Hepatic stellate cell (primary cell): ENCODE data around the gene C1RL.

ENCODE experiments used
- DNase-seq: peaks from one replicate; pipeline ENCODE4 v3.0.0; 2011; ENCODE audit warnings: low spot score

The C1RL gene, protein sequence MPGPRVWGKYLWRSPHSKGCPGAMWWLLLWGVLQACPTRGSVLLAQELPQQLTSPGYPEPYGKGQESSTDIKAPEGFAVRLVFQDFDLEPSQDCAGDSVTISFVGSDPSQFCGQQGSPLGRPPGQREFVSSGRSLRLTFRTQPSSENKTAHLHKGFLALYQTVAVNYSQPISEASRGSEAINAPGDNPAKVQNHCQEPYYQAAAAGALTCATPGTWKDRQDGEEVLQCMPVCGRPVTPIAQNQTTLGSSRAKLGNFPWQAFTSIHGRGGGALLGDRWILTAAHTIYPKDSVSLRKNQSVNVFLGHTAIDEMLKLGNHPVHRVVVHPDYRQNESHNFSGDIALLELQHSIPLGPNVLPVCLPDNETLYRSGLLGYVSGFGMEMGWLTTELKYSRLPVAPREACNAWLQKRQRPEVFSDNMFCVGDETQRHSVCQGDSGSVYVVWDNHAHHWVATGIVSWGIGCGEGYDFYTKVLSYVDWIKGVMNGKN

DNA sequence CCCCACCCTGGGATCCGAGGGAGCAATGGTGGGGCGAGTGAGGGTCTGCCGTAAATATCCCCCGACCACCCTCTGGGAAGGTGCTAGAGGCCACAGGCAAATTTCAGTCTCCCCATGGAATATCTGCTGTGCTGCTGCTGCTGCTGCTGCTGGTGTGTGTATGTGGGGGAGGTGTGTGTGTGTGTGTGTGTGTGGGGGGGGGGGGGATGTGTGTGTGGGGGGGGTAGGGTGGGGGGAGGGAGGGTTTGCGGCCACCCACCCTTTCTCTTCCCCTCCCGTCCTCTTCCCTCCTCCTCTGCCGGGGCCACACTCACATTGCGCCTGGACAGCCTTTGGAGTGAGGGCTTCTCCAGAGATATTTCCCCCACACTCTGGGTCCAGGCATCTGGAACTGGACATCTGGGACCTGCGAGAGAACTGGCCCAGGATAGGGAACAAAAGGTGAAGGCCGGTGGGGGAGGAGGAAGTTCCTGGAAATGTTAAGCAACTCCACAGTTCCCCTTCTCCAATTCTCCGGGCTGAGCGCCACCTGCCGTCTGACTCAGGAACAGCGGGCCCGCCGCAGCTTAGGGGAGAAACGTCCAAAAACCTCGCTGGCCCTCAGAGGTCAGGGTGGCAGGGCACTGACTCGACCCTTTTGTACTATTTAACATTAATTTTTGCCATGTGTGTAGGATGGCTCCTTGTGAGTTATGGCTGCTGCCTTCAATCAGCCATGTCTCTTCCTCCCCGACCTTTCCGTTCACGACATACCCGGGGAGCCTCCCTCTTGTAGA lies at the start of gene C1RL:
Gene C1RL (minus strand): TSS at position 419 of the 776 bp plus-strand sequence. CDS start 34 bp downstream, at position 385.
- peak; percentile 79 for DNase-seq

DNA sequence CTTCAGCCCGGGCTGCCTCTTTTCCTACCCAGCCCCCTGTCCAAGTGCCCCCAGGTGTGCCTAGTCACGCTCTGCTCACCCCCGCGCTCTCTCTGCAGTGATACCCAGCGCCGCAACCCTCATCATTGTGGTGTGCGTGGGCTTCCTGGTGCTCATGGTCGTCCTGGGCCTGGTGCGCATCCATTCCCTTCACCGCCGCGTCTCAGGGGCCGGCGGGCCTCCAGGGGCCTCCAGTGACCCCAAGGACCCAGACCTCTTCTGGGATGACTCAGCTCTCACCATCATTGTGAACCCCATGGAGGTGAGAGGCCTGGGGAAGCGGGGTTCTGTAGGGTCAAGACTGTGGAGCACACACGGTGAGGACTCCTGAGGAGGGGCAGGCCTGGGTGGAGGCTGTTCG lies 48.4 kb upstream of the C1RL start:
- DNase-seq, result peak; percentile 2

DNA sequence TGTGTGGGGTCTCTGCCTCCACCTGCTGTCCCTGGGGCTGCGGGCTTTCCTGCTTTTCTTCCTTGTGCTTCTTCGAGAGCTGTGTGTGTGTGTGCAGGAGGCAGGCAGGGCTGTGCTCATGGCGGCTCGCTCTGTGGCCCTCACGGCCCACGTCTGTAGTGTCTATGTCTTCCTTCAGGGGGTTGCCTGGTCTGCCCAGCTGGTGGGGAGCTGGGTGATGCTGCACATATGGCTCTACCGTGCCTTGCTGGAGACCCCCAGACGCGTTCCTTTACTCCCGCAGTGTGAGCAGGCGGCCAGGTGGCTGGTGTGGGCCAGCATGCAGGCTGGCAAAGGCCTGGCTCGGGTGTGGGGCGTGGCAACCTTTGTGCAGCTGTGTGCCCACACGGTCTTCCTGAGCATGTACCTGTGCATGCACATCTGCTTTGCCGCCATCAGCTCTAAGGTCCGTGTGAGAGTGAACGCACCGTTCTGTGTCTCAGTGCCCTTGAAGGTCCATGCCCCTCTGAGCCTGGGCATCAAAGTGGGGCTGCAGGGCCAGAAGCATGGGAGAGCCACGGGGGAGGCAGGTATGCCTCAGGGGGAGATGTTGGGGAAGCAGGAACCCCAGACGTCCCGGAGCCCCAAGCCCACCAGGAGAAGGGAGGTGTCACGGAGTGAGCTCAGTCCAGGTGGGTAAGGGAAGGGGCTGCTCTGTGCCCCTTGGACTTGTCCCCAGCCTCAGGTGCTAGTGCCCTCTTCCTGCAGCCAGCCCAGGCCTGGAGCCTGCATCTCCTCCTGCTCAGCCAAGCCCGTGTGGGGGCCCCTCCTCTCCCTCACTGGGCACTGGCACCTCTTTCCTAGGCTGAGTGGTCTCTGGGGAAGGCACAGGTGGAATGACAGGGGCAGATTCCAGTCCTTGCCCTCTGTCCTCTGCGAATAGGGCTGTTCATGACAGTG lies 47.5 kb upstream of the C1RL start:
- peak; percentile 4 for DNase-seq

DNA sequence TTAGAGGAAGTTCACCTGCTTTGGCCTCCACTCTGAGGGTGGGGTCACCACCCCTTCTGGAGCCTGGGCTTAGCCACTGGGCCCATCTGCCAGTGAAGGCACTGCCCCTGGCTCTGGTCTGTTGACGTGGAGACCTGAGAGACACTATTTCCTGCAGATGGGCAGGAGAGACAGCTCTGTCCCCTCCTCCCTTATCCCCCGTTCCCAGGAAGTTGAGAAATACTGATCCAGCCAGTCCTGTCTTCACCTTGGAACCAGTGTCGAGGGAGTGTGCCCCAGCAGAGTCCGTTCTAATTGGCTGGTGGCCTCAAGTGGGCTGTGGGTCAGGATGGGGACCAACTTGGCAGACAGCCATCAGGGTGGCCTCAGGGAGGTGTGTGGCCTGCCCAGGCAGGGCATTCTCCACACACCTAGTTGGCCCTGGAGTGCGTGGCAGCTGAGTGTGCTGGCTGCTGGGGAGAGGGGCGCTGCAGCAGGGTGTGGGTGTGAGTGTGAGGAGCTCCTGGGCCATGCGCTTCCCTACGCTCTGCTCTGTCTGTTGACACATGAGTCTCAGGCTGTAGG lies 46.5 kb upstream of the C1RL start:
- no peak for DNase-seq

GRCh38 chr12:7154901-7155470 lies 46.0 kb upstream of the C1RL start:
- peak; percentile 2 for DNase-seq

DNA sequence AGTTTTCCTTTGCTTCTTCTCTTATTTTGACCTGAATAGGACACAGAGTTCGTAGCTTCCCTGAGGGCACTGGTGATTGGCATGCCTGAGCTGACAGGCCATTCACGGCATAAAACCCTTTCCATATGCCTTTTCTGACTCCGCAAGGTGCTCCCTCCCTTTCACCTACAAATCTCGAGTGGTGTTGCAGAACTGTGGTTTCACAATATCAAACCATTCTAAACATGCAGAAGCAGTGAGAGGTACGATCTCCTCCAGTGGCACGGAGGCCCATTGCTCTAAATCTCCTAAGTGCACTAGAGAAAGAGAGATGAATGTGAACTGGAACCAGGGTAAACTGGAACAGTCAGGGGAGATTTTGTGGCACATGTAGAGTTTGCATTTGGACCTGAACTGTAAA lies 45.0 kb upstream of the C1RL start:
- DNase-seq, result no peak

DNA sequence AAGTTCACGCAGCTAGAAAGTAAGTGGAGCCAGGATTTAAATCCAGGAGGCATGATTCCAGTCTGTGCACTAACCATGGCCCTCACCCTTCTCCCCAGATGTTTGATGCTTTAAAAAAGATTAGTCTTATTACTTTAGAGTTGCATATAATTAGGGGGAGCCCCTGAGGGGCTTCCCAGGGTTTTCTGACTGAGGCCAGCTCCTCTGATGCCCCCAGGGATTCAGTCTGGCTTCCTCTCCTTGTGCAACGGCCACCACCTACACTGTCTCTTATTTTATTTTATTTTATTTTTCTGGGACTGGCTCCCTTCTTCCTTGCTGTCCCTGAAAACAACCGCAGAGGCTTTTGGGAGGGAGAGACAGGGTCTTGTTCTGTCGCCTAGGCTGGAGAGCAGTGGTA lies 43.8 kb upstream of the C1RL start:
- DNase-seq, result no peak

DNA sequence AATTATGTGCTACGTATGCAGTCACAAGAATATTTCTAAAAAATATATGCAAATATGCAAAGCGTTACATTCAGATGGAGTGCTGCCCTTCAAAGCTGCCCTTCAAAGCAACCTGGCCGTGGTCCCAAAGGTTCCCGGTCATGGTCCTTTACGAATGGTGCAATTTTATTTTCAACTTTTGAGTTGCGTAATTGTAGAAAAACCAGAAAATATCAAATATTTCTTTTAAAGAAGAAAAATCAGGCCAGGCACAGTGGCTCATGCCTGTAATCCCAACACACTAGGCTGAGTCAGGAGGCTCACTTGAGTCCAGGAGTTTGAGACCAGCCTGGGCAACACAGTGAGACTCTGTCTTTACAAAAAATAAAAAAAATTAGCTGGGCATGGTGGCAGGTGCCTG lies 42.5 kb upstream of the C1RL start:
- DNase-seq, result no peak

GRCh38 chr12:7150841-7151240 lies 41.8 kb upstream of the C1RL start:
- DNase-seq, result no peak

DNA sequence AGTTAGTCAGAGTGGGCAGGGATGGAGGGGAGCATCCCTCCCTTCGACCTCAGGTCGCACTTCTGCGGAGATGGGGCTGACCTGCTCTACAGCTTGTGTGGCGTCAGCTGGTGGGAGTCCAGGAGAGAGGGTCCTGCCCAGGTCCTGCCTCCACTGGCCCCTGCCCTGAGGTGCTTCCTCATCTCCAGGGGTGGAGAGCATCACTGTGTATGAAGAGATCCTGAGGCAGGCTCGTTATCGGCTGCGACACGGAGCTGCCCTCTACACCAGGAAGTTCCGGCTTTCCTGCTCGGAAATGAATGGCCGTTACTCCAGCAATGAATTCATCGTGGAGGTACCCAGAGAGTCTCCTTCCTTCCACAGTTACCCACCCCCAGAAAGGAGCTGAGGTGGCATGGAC lies 41.3 kb upstream of the C1RL start:
- DNase-seq, result no peak

- DNase-seq, result no peak
Measured at GRCh38 chr12:7146906-7147305, 37.9 kb upstream of the C1RL start.

DNA sequence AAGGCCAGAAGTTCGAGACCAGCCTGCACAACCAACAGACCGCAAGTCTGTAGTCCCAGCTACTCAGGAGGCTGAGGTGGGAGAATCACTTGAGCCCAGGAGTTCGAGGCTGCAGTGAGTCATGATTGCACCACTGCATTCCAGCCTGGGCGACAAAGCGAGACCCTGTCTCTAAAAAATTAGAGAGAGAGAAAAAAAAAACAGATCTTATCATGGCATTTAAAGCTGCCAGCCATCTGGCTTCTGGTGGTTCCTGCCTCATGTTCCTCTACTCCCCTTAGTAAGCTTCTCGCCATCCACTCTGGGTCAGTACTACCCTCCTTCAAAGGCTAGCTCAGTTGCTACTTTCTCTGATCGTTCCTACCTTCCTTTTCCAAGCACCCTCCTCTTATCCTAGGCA lies 37.2 kb upstream of the C1RL start:
- no peak for DNase-seq

- DNase-seq, result no peak
Measured at GRCh38 chr12:7145671-7146070, 36.7 kb upstream of the C1RL start.

DNA sequence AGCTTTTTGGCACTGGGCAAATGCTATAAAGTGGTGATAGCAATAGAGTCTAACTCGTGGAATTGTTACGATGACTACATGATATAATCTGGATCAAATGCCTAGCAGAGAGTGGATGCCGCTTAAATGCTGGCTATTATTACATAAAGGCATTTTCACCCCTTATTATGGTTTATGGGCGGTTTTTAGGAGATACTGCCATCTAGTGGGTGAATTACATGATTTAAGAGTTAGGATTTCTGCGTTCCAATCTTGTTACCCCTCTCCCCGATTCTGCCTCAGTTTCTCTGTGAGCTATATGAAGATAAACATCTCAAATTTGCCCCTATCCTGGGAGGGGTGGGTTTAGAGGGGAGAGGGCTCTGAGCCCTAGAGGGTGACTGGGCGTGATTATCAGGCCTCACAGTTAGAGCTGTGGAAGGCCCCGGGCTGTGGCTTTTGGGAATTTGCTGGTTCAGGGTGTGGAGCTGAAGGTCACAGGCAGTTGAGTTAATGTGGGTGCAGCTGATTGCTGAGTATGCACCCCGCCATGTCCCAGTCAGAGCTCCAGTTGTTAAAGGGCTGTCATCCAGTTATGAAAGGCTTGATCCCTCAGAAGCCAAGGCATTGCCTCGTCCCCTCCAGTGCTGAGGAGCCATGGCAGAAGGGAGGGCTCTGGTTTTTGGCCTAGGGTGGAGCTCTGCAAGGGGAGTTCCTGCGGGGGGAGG lies 35.6 kb upstream of the C1RL start:
- DNase-seq, result peak; percentile 48

- DNase-seq, result no peak
Measured at GRCh38 chr12:7143564-7143963, 34.5 kb upstream of the C1RL start.

DNA sequence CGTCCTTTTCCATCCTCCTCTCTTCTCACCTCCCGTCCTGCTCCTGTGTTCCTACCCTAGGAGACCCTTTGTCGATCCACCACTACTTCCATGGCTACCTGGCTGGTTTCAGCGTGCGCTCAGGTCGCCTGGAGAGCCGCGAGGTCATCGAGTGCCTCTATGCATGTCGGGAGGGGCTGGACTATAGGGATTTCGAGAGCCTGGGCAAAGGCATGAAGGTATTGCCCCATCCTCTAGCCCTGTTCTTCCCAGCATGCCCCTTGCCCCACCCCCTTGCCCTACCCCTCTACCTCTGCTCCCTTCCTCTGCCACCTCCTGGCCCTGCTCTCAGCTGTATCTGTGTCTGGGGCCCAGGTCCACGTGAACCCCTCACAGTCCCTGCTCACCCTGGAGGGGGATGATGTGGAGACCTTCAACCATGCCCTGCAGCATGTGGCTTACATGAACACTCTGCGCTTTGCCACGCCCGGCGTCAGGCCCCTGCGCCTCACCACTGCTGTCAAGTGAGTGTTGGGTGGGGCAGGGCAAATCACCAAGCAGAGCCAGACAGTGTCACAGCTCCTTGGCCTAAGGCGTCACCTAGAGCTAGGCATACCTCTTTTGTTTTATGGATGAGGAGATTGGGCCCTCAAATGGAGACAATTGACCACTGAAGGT lies 33.9 kb upstream of the C1RL start:
- no peak for DNase-seq

- peak; percentile 80 for DNase-seq
Measured at GRCh38 chr12:7142056-7142644, 33.1 kb upstream of the C1RL start.

DNA sequence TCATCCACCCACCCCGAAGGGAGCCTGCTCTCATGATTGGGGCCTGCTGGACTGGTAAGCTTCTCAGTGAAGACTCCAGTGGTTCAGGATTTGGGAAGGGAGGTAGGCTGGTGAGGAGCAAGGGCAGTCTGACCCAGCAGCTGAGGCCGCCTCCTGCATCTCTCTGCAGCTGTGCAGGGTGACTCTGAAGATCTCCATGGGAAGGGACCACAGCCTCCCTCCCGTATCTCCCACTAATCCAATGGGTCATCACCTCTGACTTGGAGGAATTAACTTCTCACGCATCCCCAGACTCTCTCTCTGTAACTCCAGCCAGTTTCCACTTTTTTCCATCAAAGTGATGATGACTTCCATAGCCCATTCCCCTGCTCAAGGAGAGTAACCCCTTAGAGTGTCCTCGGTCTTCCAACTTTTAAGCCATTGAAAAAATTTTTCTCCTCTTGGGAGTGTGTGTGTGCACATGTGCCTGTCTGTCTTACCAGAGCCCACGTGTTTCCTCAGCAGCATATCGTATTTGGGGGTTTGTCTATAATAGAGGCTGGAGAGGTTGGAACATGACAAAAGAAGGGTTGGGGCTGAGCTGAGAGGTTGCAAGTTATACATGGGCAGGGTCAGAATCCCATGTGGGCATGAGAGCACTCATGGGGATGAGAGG lies 32.5 kb upstream of the C1RL start:
- DNase-seq, result no peak

DNA sequence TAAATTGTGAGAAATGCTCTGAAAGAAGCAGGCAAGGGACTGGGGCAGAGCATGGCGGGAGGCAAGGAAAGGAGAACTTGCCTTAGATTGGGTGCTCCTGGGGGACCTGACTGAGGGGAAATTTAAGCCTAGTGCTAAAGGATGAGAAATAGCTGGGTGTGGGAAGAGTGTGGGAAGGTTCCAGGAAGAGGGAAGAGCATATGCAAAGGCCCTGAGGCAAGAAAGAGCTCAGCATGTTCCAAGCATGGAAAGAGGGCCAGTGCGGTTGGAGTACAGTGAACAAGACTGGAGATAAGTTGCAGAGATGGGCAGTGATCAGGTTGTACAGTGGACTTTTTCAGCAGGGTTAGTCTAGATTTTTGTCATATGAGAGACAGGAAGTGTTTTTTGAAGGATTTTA lies 30.2 kb upstream of the C1RL start:
- DNase-seq, result no peak
